HG03521 (cell line): ENCODE measurements around the gene GMPPA.

Source experiments
- ATAC-seq: cut with Tn5 transposase; IDR thresholded peaks from one replicate; pipeline ENCODE4 v1.9.1; 2021; ENCODE audit warnings: mild to moderate bottlenecking, moderate library complexity; ENCODE audit not compliant: unreplicated experiment

The GMPPA gene

GRCh38 chr2:219484343-219485200 lies 14.1 kb upstream of the GMPPA start:
- no peak for ATAC-seq

- ATAC-seq: no peak
Measured at GRCh38 chr2:219485201-219485580, 13.5 kb upstream of the GMPPA start.

DNA sequence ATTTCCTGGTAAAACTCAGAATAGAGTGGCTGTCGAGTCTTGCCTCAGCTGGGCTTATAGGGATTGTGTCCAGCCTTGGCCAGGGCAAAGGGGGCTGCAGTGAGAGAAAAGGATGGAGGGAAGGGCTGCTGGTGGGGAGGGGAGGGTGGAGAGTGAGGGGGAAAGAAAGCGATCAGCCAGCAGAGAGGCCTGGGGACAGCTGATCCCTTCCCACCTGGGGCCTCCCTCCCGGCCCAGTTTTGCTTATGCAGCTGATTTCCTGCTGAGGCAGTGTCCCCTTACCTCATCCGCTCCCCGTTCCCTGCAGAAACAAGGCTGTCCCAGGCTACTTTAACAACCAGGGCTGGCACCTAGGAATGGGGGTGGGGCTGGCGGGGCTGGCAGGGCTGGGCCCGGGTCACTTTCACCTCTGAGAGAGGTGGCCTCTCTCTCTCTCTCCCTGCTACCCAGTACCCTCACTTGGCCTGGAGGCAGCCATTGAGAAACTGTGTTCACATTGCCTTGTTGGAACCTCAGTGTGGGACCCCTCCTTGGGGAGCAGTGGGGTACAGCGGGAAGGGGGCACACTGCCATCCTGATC lies 12.2 kb upstream of the GMPPA start:
- ATAC-seq: no peak

DNA sequence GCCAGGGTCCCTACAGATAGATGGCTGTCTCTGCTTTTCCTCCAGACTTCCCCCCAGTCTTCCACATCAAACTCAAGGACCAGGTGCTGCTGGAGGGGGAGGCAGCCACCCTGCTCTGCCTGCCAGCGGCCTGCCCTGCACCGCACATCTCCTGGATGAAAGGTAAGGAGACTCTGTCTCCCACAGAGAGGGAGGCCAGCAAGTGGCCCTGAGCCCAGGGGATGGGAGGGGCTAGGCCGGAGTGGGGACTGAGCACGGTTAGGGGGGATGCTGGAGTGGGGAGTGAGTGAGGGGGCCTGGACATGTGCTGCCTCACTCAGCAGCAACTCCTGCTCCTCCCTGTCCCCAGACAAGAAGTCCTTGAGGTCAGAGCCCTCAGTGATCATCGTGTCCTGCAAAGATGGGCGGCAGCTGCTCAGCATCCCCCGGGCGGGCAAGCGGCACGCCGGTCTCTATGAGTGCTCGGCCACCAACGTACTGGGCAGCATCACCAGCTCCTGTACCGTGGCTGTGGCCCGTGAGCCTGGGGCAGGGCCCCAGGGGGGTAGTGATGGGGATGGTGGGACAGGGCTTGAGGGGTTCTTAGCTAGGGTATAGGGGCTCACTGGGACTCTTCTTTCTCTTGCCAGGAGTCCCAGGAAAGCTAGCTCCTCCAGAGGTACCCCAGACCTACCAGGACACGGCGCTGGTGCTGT lies 10.4 kb upstream of the GMPPA start:
- no peak for ATAC-seq

DNA sequence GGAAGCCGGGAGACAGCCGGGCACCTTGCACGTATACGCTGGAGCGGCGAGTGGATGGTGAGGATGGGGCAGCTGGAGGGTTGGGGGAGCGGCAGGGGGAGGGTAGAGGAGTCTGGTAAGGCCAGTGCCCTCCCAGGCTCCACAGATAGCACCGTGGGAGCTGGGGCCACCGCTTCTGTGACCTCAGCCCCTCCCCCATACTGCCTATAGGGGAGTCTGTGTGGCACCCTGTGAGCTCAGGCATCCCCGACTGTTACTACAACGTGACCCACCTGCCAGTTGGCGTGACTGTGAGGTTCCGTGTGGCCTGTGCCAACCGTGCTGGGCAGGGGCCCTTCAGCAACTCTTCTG lies 9.9 kb upstream of the GMPPA start:
- no peak for ATAC-seq

DNA sequence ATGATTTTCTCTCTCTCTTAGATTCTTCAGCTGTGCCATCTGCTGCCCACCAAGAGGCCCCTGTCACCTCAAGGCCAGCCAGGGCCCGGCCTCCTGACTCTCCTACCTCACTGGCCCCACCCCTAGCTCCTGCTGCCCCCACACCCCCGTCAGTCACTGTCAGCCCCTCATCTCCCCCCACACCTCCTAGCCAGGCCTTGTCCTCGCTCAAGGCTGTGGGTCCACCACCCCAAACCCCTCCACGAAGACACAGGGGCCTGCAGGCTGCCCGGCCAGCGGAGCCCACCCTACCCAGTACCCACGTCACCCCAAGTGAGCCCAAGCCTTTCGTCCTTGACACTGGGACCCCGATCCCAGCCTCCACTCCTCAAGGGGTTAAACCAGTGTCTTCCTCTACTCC lies 9.4 kb upstream of the GMPPA start:
- no peak for ATAC-seq

DNA sequence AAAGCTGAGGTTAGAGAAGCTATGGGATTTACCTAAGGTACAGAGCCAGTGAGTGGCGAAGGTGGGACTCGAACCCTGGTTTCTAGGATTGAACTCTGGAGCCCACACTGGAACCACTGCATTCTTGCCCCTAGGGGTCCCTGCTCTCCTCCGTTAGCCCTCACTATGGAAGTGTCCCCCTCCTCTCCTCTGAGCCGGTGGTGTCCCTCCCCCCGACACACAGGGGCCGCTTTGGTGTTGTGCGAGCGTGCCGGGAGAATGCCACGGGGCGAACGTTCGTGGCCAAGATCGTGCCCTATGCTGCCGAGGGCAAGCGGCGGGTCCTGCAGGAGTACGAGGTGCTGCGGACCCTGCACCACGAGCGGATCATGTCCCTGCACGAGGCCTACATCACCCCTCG lies 8.5 kb upstream of the GMPPA start:
- ATAC-seq: no peak

- no peak for ATAC-seq
Measured at GRCh38 chr2:219490600-219491130, 8.0 kb upstream of the GMPPA start.

- no peak for ATAC-seq
Measured at GRCh38 chr2:219491278-219491963, 7.3 kb upstream of the GMPPA start.

DNA sequence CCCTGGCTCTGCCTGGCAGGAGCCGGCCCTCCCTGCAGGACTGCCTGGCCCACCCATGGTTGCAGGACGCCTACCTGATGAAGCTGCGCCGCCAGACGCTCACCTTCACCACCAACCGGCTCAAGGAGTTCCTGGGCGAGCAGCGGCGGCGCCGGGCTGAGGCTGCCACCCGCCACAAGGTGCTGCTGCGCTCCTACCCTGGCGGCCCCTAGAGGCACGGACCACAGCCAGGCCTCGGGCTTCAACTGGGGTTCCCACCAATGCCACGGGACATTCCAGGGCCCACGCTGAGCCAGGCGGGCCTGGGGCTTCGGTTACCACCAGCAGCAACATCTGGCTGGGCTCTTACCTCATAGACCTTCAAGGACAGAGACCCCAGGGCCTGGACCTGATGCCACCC lies 6.1 kb upstream of the GMPPA start:
- ATAC-seq: no peak

- ATAC-seq: no peak
Measured at GRCh38 chr2:219493086-219493485, 5.6 kb upstream of the GMPPA start.

GRCh38 chr2:219494952-219495530 lies 3.6 kb upstream of the GMPPA start:
- ATAC-seq: no peak

DNA sequence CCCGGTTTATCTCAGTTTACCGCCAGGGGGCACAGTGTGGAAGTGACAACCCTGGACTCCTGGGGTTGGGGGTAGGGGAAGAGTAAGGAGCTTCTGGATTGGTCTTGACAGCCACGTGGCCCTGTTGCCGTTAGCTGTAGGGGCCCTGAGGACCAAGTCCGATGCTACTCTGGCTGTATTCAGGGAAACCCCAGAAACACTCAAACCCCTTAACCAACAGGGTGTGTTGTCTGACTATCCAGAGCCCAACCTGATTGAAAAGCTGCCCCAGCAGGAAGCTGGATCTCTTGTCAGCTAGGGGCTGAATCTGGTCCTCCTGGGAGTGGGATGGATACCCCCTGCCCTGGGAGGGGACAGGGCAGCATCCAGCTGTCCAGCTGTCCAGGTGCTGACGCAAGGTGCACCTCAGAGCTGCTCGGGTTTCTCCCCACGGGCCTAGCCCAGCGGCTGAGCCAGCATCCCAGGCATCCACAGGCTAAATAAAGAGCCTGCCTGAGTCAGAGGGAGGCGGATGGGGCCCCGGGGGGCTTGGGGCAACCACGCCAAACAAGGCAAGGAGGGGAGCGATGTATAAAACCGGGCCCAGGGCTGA lies 3.1 kb upstream of the GMPPA start:
- peak; percentile 18 for ATAC-seq

DNA sequence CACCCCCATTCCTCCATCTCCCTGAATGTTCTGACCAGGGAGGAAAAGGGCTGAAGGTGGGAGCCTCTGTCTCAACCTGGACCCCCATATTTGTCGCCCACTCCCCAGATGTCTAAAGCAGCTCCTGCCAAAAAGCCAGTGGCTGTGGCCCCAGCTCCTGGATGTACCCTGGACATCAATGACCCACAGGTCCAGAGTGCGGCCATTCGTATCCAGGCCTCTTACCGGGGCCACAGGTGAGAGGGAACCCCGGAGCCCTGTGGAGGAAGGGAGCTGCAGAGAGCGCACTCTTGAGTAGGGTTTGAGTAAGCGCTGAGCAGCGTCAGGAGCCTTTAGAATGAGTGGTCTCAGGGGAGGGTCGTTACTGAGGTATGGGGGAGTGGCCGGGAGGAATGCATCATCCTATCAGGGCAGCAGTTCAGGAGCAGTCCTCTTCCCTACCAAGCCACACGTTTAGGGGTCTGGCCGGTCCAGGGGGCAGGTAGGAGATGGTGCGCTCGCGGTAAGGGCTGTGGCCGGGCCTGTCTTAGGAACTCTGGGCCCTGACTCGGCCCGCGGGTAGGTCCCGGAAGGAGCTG lies 2.4 kb upstream of the GMPPA start:
- no peak for ATAC-seq

- no peak for ATAC-seq
Measured at GRCh38 chr2:219496825-219497494, 1.7 kb upstream of the GMPPA start.

DNA sequence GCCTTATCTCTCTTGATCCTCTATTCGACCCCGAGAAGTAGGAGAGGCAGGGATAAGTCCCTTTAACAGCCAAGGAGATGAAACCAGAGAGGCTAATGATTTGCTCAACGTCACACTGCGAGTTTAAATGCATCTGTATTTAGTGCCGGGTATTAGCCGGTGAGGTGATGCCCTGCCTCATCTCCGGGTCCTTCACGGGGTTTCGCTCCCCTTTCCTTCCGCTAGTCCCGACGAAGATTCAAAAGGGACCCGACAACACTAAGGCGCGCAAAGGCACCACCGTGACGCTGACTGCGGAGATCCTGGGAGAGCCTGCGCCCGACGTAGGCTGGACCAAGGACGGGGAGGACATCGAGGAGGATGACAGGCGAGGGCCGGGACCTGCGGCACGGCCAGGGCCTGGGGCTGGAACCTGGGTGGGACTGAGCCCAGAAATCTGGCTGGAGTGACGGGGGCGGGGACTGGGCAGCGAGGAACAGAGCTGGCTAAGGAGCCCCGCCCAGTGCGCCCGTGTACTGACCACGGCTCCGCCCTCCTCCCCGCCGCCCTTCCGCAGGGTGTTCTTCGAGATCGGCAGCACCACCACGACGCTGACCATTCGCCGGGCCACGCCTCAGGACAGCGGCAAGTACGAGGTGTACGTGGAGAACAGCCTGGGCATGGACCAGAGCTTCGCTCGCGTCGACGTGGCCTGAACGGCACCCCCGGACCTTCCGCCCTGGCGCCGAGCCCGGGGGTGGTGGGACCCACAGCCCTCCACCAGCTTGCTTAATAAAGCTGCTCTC lies 1.0 kb upstream of the GMPPA start:
- ATAC-seq: peak; percentile 2

DNA sequence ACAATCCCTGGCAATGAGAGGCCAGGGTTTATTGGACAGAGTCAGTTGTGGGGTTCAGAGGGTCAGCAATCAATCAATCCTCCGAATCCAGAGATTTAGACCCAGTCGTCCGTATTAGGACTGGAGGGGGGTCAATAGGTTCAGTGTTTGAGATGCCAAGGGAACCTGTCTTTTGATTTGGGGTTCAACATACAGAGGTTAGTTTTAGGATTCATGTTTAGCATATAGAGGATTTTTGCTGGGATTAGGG lies 292 bp downstream of the GMPPA start:
- no peak for ATAC-seq

DNA sequence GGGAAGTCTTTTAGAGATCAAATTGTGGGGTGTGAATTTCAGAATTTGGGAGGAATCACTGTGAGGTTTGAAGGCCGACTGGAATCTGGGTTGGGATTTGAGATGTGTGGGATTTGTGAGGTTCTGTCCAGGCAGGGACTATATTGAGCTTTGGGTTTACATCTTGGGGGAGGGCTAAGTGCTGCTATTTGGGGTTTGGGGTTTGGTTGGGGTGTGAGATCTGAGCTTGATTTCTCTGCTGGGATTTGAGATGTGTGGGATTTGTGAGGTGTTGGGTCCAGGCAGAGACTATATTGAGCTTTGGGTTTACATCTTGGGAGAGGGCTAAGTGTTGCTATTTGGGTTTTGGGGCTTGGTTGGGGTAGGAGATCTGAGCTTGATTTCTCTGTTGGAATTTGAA lies 864 bp downstream of the GMPPA start:
- no peak for ATAC-seq

- ATAC-seq: no peak
Measured at GRCh38 chr2:219500135-219500534, 1.4 kb downstream of the GMPPA start.
